Right ventricle myocardium superior (tissue), 1 donor: ENCODE results near the gene DLG5. TPM values are rescaled to one million over a fixed set of nuclear protein-coding genes. Genes with fewer than 3 reads are reported as not detected.

ENCODE experiments used
- ATAC-seq: fragments of 200-7000 bp; cut with Tn5 transposase; one replicate; pipeline ENCODE4 v1.9.1; 2020; ENCODE audit warnings: mild to moderate bottlenecking; ENCODE audit not compliant: poor library complexity
- DNase-seq: peaks from one replicate; pipeline ENCODE4 v3.0.0-alpha.2; 2020
- intact Hi-C: fragments of 100-400 bp; cut with DNase I; formaldehyde crosslinking; loops from one replicate; pipeline ENCODE4 v1.11.2; 2022
- total RNA-seq: library from RNA; stranded (reverse); fragmentation: NEBNext Ultra II Directional; extraction: Animal tissue kit (Norgen Biotek cat#: 25700); gene quantifications from one replicate; pipeline ENCODE4 v1.2.1, GENCODE V29; 2021
- donor health status: DM: no; HTN: yes; CAD: no; lungs with severe emphysema.

Gene DLG5
- total RNA-seq, 1 donor from 2014 or later, result 8.8 TPM

DNA sequence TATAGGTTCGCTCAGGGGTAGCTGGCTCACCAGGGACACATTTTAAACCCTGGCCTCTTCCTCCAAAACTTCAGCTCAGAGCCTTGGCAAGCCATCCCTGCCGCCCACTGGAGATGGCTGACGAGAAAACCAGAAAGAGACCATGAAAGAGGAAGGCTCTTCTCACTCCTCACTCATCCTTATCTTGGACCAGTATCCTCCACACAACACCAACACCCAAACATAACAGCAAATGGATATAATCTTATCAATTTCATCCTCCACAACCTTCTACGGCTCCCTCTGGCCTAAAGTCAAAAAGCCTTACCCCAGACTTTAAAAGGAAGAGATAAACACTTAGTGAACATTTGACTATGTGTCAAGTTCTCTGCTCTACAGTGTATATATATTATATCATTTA, 26.9 kb downstream of the DLG5 start:
- ATAC-seq (no peak), DNase-seq (no peak)
- intact Hi-C loops, result no loop called here

DNA sequence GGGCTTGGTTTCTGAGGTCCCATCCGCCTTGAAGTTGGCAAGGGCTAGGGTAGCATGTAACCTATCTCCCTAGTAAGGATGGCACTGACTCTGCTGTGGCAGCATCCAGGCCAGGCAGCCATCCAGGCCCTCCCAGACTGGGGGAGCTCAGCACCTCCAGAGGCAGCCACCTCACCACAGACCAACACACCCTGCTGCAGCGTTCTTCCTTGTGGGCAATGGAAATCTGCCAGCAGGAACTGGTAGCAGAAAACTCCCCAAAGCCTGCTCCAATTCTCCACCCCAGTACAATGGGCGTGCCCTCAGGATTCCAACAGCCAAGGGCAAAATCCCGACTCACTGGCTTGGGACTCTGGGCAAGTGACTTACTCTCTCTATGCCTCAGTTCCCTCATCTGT, 27.5 kb downstream of the DLG5 start:
- intact Hi-C loops, result no loop called here
- DNase-seq (no peak), ATAC-seq (peak; percentile 30)

DNA sequence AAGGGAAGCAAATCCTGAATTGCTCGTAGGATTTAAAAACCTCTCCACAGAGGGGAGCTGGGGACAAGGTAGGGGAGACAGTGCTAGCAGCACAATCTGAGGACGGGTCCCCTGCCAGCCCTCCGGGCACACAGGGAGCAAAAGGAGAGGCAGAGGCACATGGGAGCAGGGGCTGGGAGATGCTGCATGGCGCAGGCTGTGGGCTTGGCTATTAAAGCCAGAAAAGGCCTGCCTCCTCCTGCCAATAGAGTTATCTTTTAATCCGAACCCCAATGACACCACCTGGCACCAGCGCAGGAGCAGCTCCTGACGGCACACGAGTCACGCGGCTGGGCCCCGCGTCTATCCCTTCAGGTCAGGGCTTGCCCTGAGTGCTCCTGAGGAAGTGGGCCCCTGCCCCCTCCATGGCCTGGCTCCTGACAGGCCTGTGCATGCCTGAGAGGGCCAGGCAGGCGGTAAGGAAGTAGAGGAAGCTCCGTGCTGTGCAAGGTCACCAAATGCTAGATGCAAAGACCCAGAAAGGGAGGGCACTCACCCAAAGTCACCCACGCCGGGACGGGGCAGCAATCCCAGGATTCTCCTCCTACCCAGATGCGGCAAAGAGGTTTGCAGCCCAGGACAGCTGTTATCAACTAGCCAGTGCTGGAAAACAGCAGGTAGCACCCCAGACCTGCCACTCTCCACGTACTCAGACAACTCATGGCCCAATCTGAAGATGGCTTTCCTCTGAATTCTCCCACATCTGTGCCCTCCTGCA, 28.1 kb downstream of the DLG5 start:
- ATAC-seq, result no peak
- intact Hi-C loops, result no loop called here
- no peak for DNase-seq

DNA sequence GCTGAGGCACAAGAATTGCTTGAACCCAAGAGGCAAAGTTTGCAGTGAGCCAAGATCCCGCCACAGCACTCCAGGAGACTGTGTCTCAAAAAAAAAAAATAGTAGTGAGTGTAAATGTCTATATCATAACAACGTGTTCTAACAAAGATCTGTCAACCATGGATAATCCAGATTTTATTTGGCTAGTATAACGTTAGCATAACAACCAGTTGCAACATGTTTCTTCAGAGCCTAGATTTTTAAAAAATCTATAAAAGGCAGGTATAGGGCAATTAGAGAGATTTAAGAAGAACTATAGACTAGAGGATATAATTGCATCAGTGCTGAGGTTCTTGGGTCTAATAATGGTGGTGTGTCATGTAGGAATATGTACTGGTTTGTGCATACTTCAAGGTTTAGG, 30.5 kb downstream of the DLG5 start:
- intact Hi-C loops, result no loop called here
- ATAC-seq (no peak), DNase-seq (no peak)

DNA sequence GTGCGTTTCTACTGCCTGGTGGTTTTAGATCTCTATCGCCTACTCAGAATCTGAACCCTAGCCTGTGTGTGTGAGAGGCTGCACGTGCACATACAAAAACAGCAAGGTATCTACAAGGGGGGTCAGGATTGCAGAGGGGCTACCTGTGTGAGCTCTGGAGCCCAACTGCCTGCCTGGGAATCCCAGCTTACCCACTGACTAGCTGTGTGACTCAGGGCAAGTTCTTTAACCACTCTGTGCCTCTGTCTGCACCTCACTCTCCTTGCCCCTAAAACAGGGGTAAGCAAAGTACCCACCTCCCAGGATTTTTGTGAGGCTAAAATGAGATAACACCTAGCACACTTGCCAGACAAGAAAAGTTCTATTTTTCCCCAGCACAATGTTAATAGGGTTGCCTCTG, 32.5 kb downstream of the DLG5 start:
- DNase-seq (no peak), ATAC-seq (no peak)
- intact Hi-C loops, result no loop called here

DNA sequence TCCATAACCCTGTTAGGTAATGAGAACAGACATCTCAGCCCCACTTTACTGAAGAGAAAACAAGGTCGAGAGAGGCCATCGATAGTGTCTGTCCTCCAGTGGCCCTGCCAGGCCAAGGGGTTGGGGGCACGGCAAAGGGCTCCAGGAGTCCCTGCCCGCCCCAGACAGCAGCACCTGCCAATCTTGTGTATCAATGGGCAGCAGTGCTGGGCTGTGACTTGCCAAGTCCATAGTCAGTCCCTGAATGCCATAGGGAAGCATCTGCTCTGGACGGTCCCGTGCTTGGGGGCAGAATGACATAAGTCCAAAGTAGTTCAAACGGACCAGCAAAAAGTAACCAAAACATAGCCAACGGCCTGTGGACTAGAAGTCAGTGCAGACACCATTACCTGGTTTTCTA, 33.2 kb downstream of the DLG5 start:
- no peak for ATAC-seq
- intact Hi-C loops, result no loop called here

DNA sequence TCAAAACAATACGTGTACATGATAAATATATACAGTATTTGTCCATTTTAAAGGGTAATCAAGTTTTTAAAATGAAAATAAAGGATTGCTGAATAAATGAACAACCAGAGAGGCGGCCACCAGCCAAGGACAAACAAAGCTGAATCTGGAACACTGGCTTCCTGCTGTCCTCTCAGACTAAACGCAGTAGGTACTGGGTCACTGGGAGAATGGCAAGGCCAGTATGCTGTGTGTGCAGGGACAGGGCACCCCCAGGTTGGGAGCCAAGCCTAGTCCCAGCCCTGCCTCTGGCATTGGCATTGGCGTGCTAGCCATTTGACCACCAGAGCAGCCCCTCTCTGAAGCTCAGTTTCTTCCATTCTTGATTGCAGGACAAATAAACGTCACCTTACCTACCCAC, 33.8 kb downstream of the DLG5 start:
- ATAC-seq (no peak), DNase-seq (no peak)
- intact Hi-C loops, result no loop called here

More for the DNA sequence above, 33.2 kb downstream of the DLG5 start:
- no peak for DNase-seq

DNA sequence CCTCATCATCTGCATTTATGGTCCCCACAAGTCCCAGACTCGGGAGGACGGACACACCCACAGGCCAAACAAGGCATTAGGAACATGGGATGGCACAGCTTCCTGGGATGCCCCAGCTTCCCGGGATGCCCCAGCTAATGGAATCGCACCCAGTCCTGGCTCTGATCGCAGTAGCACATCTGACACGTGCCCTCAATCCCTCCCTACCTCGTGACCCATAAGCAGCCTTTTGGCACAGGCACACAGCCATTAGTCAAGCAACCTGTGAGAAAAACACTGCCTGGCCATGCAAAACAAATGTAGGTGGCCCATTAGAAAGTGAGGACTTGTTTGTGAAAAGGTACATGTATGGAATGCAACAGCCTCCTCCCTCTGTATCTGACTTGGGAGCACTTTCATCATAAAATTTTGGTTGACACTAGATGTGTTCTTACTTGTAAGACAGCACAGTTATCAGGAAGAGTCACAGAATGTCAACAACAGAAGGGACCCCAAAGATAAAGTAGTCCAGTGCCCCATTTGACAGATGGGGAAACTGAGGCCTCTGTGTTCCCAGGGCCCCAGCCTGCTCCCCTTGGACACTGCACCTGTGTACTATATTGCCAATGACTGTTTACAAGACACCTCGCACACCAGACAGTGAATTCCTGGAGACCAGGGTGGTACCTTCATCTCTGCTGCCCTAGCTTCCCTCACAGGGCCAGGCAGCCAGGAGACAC, 34.4 kb downstream of the DLG5 start:
- DNase-seq (no peak), ATAC-seq (no peak)
- intact Hi-C loops, result no loop called here

DNA sequence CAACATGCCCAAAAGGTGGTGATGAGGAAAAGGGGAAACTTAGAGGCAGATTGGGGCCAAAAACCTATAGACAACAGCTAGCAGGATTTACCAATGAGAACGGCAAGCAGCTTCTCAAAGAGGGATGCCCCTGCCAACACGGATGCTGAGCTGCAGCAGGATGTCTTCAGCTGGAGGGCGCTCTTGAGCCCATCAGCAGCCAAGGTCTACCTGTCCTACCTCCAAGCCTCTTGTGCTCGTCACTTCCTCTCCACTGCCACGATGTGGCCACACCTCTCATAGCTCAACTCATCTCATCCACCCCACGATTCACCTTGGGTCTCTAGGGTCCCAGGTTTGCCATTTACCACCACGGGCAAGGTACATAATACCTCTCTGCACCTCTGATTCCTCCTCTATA, 36.5 kb downstream of the DLG5 start:
- intact Hi-C loops, result no loop called here
- ATAC-seq, result no peak
- no peak for DNase-seq

DNA sequence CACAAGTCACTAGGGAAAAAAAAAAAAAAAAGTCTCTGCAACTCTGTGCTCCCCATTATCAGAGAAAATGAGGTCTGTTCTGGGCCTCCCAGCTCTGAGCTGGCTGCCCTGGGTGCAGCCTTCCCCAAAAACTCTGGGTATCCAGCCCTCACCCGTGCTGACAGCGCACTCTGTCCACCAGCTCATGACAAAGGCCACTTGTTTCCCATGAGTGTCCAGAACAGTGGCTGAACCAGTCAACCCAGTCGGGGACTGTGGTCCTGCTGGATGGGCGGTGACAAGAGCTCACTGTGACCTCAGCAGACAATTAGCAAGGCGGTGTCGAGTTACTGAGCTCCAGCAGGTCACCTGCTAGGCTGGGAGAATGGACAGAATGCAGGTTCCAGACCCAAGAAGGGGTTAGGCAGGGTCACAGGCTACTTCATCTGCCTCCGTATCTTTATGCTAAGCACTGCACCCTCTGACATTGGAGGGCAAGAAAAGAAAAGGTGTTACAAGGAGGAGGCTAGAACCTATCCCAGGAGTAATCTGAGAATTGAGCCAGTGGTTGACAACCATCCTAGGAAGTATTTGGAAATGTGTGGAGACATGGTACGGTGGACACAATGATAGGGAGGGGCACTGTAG, 37.2 kb downstream of the DLG5 start:
- peak; percentile 62 for ATAC-seq
- no peak for DNase-seq
- intact Hi-C loops, result no loop called here

DNA sequence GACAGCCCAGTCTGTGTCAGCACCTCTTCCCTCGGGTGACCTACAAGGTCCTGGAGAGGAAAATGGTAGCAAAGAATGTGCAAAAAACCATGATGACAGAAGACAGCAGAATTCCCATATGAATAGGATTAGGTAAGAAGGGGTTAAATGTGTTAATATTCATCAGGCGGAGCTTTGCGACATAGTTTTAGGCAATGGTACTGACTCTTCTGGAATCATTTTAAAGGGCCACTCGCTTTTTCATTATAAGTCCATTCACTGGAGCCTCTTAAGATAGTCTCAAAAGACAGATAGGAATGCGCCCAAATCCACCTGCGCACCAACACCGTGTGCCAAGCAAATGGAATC, 38.2 kb downstream of the DLG5 start:
- DNase-seq (no peak), ATAC-seq (no peak)
- intact Hi-C loops, result no loop called here

DNA sequence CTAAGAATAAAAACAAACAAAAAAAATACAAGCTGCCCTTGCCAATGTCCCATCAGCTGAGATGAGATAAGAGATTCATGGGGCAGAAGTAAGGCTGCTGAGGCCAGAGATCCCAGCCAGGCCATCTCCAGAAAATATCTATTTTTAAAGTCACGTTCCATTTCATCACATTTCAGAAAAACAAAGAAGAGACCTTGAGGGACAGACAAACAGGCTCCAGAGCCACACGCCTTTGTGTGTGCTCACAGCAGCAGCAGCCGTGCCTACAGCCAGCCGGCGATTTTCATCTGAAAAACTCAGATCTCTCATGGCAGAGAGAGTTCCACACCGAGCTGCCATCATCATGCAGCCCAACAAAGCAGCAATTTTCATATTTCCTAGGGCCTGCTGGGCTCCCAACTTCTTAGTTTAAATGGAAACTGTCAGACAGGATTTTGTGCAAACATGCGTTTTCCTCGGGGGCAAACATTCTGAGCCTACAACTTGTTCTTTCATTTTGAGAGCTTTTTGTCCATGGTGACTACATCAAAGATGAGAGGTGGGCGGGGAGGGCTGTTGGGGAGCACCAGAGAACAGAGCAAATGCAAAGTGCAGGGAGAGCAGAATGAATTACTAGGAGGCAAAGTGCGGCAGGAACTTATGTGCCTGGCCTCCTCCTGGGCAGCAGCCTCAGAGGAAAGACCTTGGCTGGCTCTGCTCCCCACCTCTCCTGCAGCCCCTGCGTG, 38.8 kb downstream of the DLG5 start:
- intact Hi-C loops, result no loop called here
- DNase-seq (no peak), ATAC-seq (peak; percentile 29)

DNA sequence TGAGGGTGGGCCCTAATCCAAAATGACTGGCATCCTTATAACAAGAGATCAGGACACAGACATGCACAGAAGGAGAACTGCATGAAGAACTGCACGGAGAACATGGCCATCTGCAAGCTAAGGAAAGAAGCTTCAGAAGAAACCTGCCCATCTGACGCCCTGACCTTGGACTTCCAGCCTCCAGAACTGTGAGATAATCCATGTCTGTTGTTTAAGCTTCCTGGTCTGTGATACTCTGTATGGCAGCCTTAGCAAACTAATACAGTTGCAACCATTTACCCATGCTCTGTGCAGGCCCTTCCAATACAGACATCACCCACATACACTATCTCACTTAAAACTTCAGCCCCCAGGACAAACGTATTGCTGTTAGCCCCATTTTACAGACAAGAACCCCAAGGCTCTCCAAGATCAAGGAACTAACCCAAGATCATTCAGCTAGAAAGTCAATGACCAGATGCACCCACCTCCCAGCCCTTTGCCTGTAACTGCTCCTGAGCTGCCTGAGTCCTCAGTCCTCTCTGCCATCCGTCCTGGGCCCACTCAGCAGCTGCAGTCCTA, 39.7 kb downstream of the DLG5 start:
- DNase-seq, result no peak
- no peak for ATAC-seq
- intact Hi-C loops, result no loop called here

DNA sequence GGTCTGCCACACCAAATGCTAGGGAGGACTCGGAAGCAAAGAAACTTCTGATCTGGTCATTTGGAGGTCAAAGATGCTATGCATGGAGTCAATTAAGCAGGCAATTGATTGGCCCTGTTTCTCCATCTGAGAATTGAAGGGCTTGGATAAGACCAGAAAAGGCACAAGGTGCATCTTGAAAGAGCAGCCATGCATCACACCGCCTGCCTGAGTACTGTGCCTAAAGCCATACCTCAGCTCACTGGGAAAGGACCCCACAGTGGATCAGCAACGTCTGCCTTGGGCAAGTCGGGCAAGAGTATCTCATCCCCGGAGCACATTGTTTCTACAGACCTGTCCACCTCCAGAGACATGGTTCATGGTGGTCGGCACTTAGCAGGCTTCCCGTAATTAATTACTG, 42.4 kb downstream of the DLG5 start:
- DNase-seq (no peak), ATAC-seq (no peak)
- intact Hi-C loops, result no loop called here

DNA sequence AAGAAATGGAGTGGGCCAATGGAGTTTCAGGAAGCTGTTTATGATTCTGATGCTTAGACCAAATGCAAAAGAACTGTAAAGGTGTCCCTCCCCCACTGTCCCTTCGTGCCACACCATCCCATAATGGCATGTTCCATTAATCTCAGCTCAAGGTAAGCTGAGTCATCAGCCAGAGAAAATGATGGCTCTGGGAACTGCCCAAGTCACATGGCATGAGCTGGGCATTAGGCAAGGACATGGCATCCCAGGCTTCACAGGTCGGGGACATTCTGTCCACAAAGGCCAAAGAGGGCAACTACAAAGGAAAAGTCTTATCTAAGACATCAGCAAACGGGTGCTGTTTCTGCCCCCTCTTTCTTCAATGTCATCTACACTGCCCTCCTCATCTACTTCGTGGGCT, 44.9 kb downstream of the DLG5 start:
- intact Hi-C loops, result no loop called here
- ATAC-seq (peak; percentile 28), DNase-seq (no peak)

DNA sequence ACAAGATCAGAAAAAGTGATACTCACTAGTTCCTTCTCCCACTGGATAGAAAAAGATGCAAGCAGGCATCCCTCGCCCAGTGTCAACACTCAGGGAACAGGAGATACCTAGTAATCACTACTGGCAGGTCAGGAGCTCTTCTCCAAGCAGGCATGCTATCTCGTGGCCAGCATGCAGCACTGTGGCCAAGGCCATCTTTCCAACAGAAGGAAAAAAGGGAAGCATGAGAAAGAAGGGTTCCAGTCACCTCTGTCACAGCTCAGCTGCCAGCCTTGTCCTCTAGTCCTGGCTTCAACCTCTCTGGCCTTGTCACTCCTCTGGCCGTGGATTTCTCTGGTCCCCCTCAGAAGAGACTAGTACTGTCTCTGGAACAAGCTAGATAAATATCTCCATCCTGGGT, 45.3 kb downstream of the DLG5 start:
- DNase-seq (no peak), ATAC-seq (no peak)
- intact Hi-C loops, result no loop called here

DNA sequence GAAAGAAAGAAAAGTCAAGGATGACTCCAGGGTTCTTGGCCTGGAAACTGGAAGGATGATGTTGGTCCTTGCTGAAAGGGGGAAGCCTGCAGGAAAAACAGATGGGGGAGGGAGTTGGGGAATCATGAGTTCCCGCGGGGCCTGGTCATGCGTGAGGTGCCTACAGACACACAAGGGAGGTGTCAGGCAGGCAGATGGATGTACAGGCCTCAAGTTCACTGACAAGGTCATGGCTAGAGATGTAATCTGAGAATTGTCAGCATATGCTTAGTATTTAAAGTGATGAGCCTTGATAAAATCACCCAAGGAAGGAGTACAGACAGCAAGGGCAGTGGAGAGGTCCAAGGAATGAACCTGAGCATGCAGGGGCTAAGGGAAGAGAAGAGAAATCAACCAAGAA, 46.8 kb downstream of the DLG5 start:
- intact Hi-C loops, result no loop called here
- DNase-seq (no peak), ATAC-seq (no peak)

DNA sequence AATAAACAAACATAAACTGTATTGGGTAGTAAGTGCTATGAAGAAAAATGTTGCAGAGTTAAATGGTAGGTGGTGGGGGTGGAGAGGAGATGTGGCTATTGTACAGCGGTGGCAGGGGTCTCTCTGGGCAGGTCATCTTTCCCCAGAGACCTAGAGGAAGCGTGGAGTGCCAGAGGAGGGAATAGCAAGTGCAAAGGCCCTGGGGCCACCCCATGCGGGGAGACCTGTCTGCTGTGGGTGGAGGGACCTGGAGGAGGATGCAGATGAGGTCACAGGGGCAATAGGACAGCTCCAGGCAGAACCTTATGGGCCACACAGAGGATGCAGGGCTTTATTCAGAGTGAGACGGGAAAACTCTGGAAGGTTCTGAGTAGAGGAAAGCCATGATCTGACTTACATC, 47.5 kb downstream of the DLG5 start:
- intact Hi-C loops, result no loop called here
- ATAC-seq, result no peak
- no peak for DNase-seq
